ENCODE data around the gene EEPD1.
A peak's percentile ranks its signal among the peaks of the same experiment; 100 is the strongest.

EEPD1 gene

GRCh38 chr7:36157527-36158320 lies 4.7 kb downstream of the EEPD1 start:
- no peaks in the 10 kb centered on the region for H3K27me3 ChIP-seq (replicated peaks)
- no peak overlapping the region for H3K4me3 ChIP-seq (ENCODE audit: low read depth, low read length)
- H3K36me3 ChIP-seq (replicated peaks): no peaks in the 10 kb centered on the region
- no peak overlapping the region for H3K27ac ChIP-seq
- no peak for TF ChIP-seq CTCF (IDR thresholded peaks at IDR 0.05; ENCODE audit: low read depth, low read length, missing control alignments)
- DNase-seq: no peak
- in situ Hi-C loops (cut with HindIII; ENCODE audit: low pct_ligation_motif_present, low sequenced_read_pairs): no loop called here

DNA sequence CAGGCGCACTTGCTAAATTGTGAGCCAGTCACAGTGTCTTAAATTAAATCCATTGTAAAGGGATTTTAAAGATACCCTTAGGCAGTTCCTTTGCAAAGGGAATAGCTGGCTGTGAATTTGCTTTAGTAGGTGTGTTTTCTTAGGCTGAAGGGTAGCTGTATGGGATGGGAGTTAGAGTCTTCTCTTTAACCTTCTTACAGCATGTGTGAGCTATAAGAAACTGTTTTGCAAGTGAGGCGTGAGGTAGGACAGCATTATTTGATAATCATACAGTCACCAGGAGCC lies 5.2 kb downstream of the EEPD1 start:
- H3K27me3 ChIP-seq (replicated peaks): no peaks in the 10 kb centered on the region
- H3K27ac ChIP-seq: no peak overlapping the region
- TF ChIP-seq CTCF (IDR thresholded peaks at IDR 0.05; ENCODE audit: low read depth, low read length, missing control alignments): no peak
- in situ Hi-C loops (cut with HindIII; ENCODE audit: low pct_ligation_motif_present, low sequenced_read_pairs): no loop called here
- no peak for DNase-seq
- H3K36me3 ChIP-seq (replicated peaks): no peaks in the 10 kb centered on the region
- no peak overlapping the region for H3K4me3 ChIP-seq (ENCODE audit: low read depth, low read length)

- Histone ChIP-seq H3K4me3 (ENCODE audit: low read depth, low read length) (no peak overlapping the region), H3K36me3 (replicated peaks) (no peaks in the 10 kb centered on the region), H3K27me3 (replicated peaks) (no peaks in the 10 kb centered on the region), H3K27ac (no peak overlapping the region)
- TF ChIP-seq CTCF (IDR thresholded peaks at IDR 0.05; ENCODE audit: low read depth, low read length, missing control alignments): no peak
- in situ Hi-C loops (cut with HindIII; ENCODE audit: low pct_ligation_motif_present, low sequenced_read_pairs): no loop called here
- no peak for DNase-seq
These were observed 6.6 kb downstream of the EEPD1 start for GRCh38 chr7:36159618-36160017.

GRCh38 chr7:36160313-36160712 lies 7.3 kb downstream of the EEPD1 start:
- Histone ChIP-seq H3K27ac (no peak overlapping the region), H3K36me3 (replicated peaks) (no peaks in the 10 kb centered on the region), H3K27me3 (replicated peaks) (no peaks in the 10 kb centered on the region), H3K4me3 (ENCODE audit: low read depth, low read length) (no peak overlapping the region)
- no peak for DNase-seq
- in situ Hi-C loops (cut with HindIII; ENCODE audit: low pct_ligation_motif_present, low sequenced_read_pairs): no loop called here
- TF ChIP-seq CTCF (IDR thresholded peaks at IDR 0.05; ENCODE audit: low read depth, low read length, missing control alignments): no peak

- in situ Hi-C loops (cut with HindIII; ENCODE audit: low pct_ligation_motif_present, low sequenced_read_pairs): no loop called here
- H3K4me3 ChIP-seq (ENCODE audit: low read depth, low read length): no peak overlapping the region
- DNase-seq: no peak
- no peaks in the 10 kb centered on the region for H3K36me3 ChIP-seq (replicated peaks)
- no peaks in the 10 kb centered on the region for H3K27me3 ChIP-seq (replicated peaks)
- TF ChIP-seq CTCF (IDR thresholded peaks at IDR 0.05; ENCODE audit: low read depth, low read length, missing control alignments): no peak
- no peak overlapping the region for H3K27ac ChIP-seq
These were observed 8.9 kb downstream of the EEPD1 start for GRCh38 chr7:36161996-36162395.

- DNase-seq: peak; percentile 29
- TF ChIP-seq CTCF (IDR thresholded peaks at IDR 0.05; ENCODE audit: low read depth, low read length, missing control alignments): no peak
- H3K36me3 ChIP-seq (replicated peaks): no peaks in the 10 kb centered on the region
- H3K27ac ChIP-seq: no peak overlapping the region
- H3K4me3 ChIP-seq (ENCODE audit: low read depth, low read length): no peak overlapping the region
- in situ Hi-C loops (cut with HindIII; ENCODE audit: low pct_ligation_motif_present, low sequenced_read_pairs): no loop called here
- H3K27me3 ChIP-seq (replicated peaks): no peaks in the 10 kb centered on the region
These were observed 12.0 kb downstream of the EEPD1 start for GRCh38 chr7:36165059-36165458.

All from brain microvascular endothelial cell (primary cell).